ENCODE results near the gene TMEM214.

DNA sequence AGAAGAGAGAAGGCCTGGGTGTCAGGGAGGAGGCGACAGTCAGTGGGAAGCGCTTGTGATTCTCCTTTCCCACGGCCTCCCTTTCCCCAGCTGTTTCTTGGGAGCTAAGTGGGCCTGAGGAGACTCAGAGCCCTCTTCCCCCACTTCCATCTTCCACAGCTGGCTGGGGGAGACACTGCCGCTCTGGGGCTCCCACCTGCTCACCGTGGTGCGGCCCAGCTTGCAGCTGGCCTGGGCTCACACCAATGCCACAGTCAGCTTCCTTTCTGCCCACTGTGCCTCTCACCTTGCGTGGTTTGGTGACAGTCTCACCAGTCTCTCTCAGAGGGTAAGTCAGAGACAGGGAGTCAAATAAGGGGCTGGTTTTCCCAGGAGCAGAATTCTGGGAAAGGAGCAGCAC, 7.1 kb downstream of the TMEM214 start:
- TF ChIP-seq, protein P1, sequence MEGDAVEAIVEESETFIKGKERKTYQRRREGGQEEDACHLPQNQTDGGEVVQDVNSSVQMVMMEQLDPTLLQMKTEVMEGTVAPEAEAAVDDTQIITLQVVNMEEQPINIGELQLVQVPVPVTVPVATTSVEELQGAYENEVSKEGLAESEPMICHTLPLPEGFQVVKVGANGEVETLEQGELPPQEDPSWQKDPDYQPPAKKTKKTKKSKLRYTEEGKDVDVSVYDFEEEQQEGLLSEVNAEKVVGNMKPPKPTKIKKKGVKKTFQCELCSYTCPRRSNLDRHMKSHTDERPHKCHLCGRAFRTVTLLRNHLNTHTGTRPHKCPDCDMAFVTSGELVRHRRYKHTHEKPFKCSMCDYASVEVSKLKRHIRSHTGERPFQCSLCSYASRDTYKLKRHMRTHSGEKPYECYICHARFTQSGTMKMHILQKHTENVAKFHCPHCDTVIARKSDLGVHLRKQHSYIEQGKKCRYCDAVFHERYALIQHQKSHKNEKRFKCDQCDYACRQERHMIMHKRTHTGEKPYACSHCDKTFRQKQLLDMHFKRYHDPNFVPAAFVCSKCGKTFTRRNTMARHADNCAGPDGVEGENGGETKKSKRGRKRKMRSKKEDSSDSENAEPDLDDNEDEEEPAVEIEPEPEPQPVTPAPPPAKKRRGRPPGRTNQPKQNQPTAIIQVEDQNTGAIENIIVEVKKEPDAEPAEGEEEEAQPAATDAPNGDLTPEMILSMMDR (IDR thresholded peaks at IDR 0.05), result no peak
- TF ChIP-seq POLR2A (IDR thresholded peaks at IDR 0.05), result no peak
